Measurements from ENCODE around the gene SH2D3A.

The SH2D3A gene

GRCh38 chr19:6731822-6732221 lies 35.4 kb downstream of the SH2D3A start:
- no peaks in the 10 kb centered on the region for H3K9me3 ChIP-seq (replicated peaks; ENCODE audit: insufficient read depth, low read length)
- DNase-seq, result no peak
- H3K27ac ChIP-seq (ENCODE audit: low read length), result no peak overlapping the region
- peaks cover 14% of the 10 kb centered on the region for H3K4me1 ChIP-seq (ENCODE audit: low read length)
- no peaks in the 10 kb centered on the region for H3K9me2 ChIP-seq (replicated peaks; ENCODE audit: insufficient read depth, low read length)
- no peak overlapping the region for H2AFZ ChIP-seq (ENCODE audit: low read length)
- no peak overlapping the region for H3K4me3 ChIP-seq (ENCODE audit: low read length)
- no peaks in the 10 kb centered on the region for H3K36me3 ChIP-seq (replicated peaks; ENCODE audit: insufficient read depth, low read length)
- H3K79me2 ChIP-seq (ENCODE audit: low read length), result peaks cover 11% of the 10 kb centered on the region
- H3K27me3 ChIP-seq (replicated peaks; ENCODE audit: insufficient read depth, low read length), result no peaks in the 10 kb centered on the region
- no peak for TF ChIP-seq EZH2 (optimal IDR thresholded peaks at IDR 0.05; ENCODE audit: low read depth, low read length)
- TF ChIP-seq CTCF (IDR thresholded peaks at IDR 0.05; ENCODE audit: low read length), result no peak
- TF ChIP-seq EZH2phosphoT487 (IDR thresholded peaks at IDR 0.05; ENCODE audit: low read length), result no peak
- no peaks in the 10 kb centered on the region for H4K20me1 ChIP-seq (ENCODE audit: insufficient read depth, low read length)
- peaks cover 11% of the 10 kb centered on the region for H3F3A ChIP-seq (ENCODE audit: insufficient read depth, low read length)
- no peak overlapping the region for H3K9ac ChIP-seq (ENCODE audit: low read length)
- no peak overlapping the region for H3K4me2 ChIP-seq (ENCODE audit: low read depth, low read length)

GRCh38 chr19:6730941-6731670 lies 36.1 kb downstream of the SH2D3A start:
- H3K79me2 ChIP-seq (ENCODE audit: low read length), result peaks cover 9% of the 10 kb centered on the region
- DNase-seq, result no peak
- H3K36me3 ChIP-seq (replicated peaks; ENCODE audit: insufficient read depth, low read length), result no peaks in the 10 kb centered on the region
- H3K9ac ChIP-seq (ENCODE audit: low read length), result no peak overlapping the region
- no peak overlapping the region for H3K4me2 ChIP-seq (ENCODE audit: low read depth, low read length)
- H3F3A ChIP-seq (ENCODE audit: insufficient read depth, low read length), result peaks cover 4% of the 10 kb centered on the region; the same call in 1 of the 2 replicates
- H3K4me1 ChIP-seq (ENCODE audit: low read length), result peaks cover 14% of the 10 kb centered on the region
- no peaks in the 10 kb centered on the region for H4K20me1 ChIP-seq (ENCODE audit: insufficient read depth, low read length)
- no peaks in the 10 kb centered on the region for H3K9me2 ChIP-seq (replicated peaks; ENCODE audit: insufficient read depth, low read length)
- no peak overlapping the region for H3K4me3 ChIP-seq (ENCODE audit: low read length)
- TF ChIP-seq EZH2phosphoT487 (IDR thresholded peaks at IDR 0.05; ENCODE audit: low read length), result no peak
- no peak for TF ChIP-seq CTCF (IDR thresholded peaks at IDR 0.05; ENCODE audit: low read length)
- H3K27ac ChIP-seq (ENCODE audit: low read length), result no peak overlapping the region
- no peaks in the 10 kb centered on the region for H3K9me3 ChIP-seq (replicated peaks; ENCODE audit: insufficient read depth, low read length)
- H3K27me3 ChIP-seq (replicated peaks; ENCODE audit: insufficient read depth, low read length), result no peaks in the 10 kb centered on the region
- H2AFZ ChIP-seq (ENCODE audit: low read length), result no peak overlapping the region

- TF ChIP-seq EZH2phosphoT487 (IDR thresholded peaks at IDR 0.05; ENCODE audit: low read length), result no peak
- Histone ChIP-seq H3K4me3 (ENCODE audit: low read length) (no peak overlapping the region), H3K9ac (ENCODE audit: low read length) (no peak overlapping the region), H3K9me2 (replicated peaks; ENCODE audit: insufficient read depth, low read length) (no peaks in the 10 kb centered on the region), H3K79me2 (ENCODE audit: low read length) (peaks cover under 1% of the 10 kb centered on the region), H3K4me1 (ENCODE audit: low read length) (peaks cover 9% of the 10 kb centered on the region), H4K20me1 (ENCODE audit: insufficient read depth, low read length) (no peaks in the 10 kb centered on the region), H3K4me2 (ENCODE audit: low read depth, low read length) (no peak overlapping the region), H3K36me3 (replicated peaks; ENCODE audit: insufficient read depth, low read length) (no peaks in the 10 kb centered on the region), H3K9me3 (replicated peaks; ENCODE audit: insufficient read depth, low read length) (no peaks in the 10 kb centered on the region), H3K27ac (ENCODE audit: low read length) (no peak overlapping the region), H3F3A (ENCODE audit: insufficient read depth, low read length) (no peaks in the 10 kb centered on the region), H3K27me3 (replicated peaks; ENCODE audit: insufficient read depth, low read length) (0 out of 2 replicates have a peak, but pooled peaks cover under 1% of the 10 kb centered on the region), H2AFZ (ENCODE audit: low read length) (no peak overlapping the region)
- no peak for DNase-seq
These were observed 37.0 kb downstream of the SH2D3A start for GRCh38 chr19:6730153-6730804.
